Large intestine (tissue), 3 donors: Measurements from ENCODE around the gene POLN. TPM values are rescaled to one million over a fixed set of nuclear protein-coding genes. Genes with fewer than 3 reads are reported as not detected.

Experiments used
- DNase-seq, 2 donors: peaks; one replicate each; pipeline versions ENCODE4 v3.0.0 to v3.0.0-alpha.2; 2013
- H3K27ac ChIP-seq: one replicate; pipeline ENCODE4 v1.5.1; 2013; ENCODE audit warnings: low read length
- H3K27me3 ChIP-seq: 2 replicates; pipeline ENCODE4 v1.6.1; 2013; ENCODE audit warnings: low read length; ENCODE audit not compliant: control insufficient read depth, insufficient read depth
- H3K36me3 ChIP-seq: 2 replicates; pipeline ENCODE4 v1.6.1; 2013; ENCODE audit warnings: low read length; ENCODE audit not compliant: control insufficient read depth, insufficient read depth
- H3K4me1 ChIP-seq: one replicate; pipeline ENCODE4 v1.6.1; 2013; ENCODE audit warnings: low read length; ENCODE audit not compliant: control insufficient read depth, insufficient read depth
- H3K4me3 ChIP-seq: one replicate; pipeline ENCODE4 v1.5.1; 2013; ENCODE audit warnings: low read length
- H3K9me3 ChIP-seq: one replicate; pipeline ENCODE4 v1.6.1; 2013; ENCODE audit warnings: mild to moderate bottlenecking, low read depth, low read length, moderate library complexity; ENCODE audit not compliant: control insufficient read depth
- WGBS: methylation state at CpG from one replicate; pipeline ENCODE4 v1.1.5; 2013; ENCODE audit warnings: low lambda C conversion rate; ENCODE audit not compliant: insufficient coverage; 5-methylcytosine and 5-hydroxymethylcytosine counted together
- polyA plus RNA-seq: library from polyadenylated mRNA; unstranded; fragments of 120-200 nt; gene quantifications from one replicate; pipeline ENCODE4 v1.2.1, GENCODE V29; 2013

The POLN gene
- polyA plus RNA-seq, 1 donor = 2.3 TPM

GRCh38 chr4:2274320-2275043, 32.6 kb upstream of the POLN start:
- DNase-seq = no peak
- H3K36me3 ChIP-seq = peaks cover 2% of the 10 kb centered on the region
- H3K27me3 ChIP-seq = no peaks in the 10 kb centered on the region
- no peak overlapping the region for H3K27ac ChIP-seq
- peaks cover 6% of the 10 kb centered on the region for H3K9me3 ChIP-seq
- no CpG with 5 or more reads among the region's 21 CpGs for WGBS
- H3K4me1 ChIP-seq = peaks cover 4% of the 10 kb centered on the region
- no peak overlapping the region for H3K4me3 ChIP-seq

- H3K27me3 ChIP-seq = no peaks in the 10 kb centered on the region
- no peak overlapping the region for H3K4me3 ChIP-seq
- DNase-seq = peak in 1 of 2 donors; percentile 19
- H3K36me3 ChIP-seq = peaks cover 2% of the 10 kb centered on the region
- no CpG with 5 or more reads among the region's 24 CpGs for WGBS
- peaks cover 4% of the 10 kb centered on the region for H3K4me1 ChIP-seq
- no peak overlapping the region for H3K27ac ChIP-seq
- peaks cover 6% of the 10 kb centered on the region for H3K9me3 ChIP-seq
Measured at GRCh38 chr4:2273657-2274319, 31.9 kb upstream of the POLN start.

- no peaks in the 10 kb centered on the region for H3K27me3 ChIP-seq
- H3K4me3 ChIP-seq = no peak overlapping the region
- peaks cover 2% of the 10 kb centered on the region for H3K36me3 ChIP-seq
- H3K4me1 ChIP-seq = peaks cover 4% of the 10 kb centered on the region
- peaks cover 6% of the 10 kb centered on the region for H3K9me3 ChIP-seq
- H3K27ac ChIP-seq = no peak overlapping the region
- no peak for DNase-seq
- no CpG with 5 or more reads among the region's 15 CpGs for WGBS
Measured at GRCh38 chr4:2273221-2273620, 31.3 kb upstream of the POLN start.

- Histone ChIP-seq H3K9me3 (peaks cover 6% of the 10 kb centered on the region), H3K36me3 (peaks cover 2% of the 10 kb centered on the region), H3K4me1 (peaks cover 4% of the 10 kb centered on the region), H3K27me3 (no peaks in the 10 kb centered on the region), H3K4me3 (no peak overlapping the region), H3K27ac (no peak overlapping the region)
- DNase-seq = no peak
- WGBS = no CpG with 5 or more reads among the region's 6 CpGs
Measured at GRCh38 chr4:2272828-2273120, 30.9 kb upstream of the POLN start.

GRCh38 chr4:2272026-2272827, 30.3 kb upstream of the POLN start:
- Histone ChIP-seq H3K36me3 (peaks cover 2% of the 10 kb centered on the region), H3K27me3 (no peaks in the 10 kb centered on the region), H3K9me3 (peaks cover 6% of the 10 kb centered on the region), H3K4me3 (no peak overlapping the region), H3K4me1 (peaks cover 4% of the 10 kb centered on the region), H3K27ac (no peak overlapping the region)
- no peak for DNase-seq
- no CpG with 5 or more reads among the region's 25 CpGs for WGBS

- no peak overlapping the region for H3K4me3 ChIP-seq
- peaks cover 4% of the 10 kb centered on the region for H3K4me1 ChIP-seq
- peaks cover 2% of the 10 kb centered on the region for H3K36me3 ChIP-seq
- H3K27me3 ChIP-seq = no peaks in the 10 kb centered on the region
- peaks cover 6% of the 10 kb centered on the region for H3K9me3 ChIP-seq
- DNase-seq = no peak
- WGBS = no CpG with 5 or more reads among the region's 27 CpGs
- H3K27ac ChIP-seq = no peak overlapping the region
Measured at GRCh38 chr4:2271279-2272025, 29.5 kb upstream of the POLN start.

- no peak for DNase-seq
- Histone ChIP-seq H3K4me3 (no peak overlapping the region), H3K27ac (no peak overlapping the region), H3K27me3 (no peaks in the 10 kb centered on the region), H3K4me1 (peaks cover 4% of the 10 kb centered on the region), H3K36me3 (peaks cover 2% of the 10 kb centered on the region), H3K9me3 (peaks cover under 1% of the 10 kb centered on the region)
- no CpG with 5 or more reads among the region's 34 CpGs for WGBS
Measured at GRCh38 chr4:2270341-2271165, 28.6 kb upstream of the POLN start.

GRCh38 chr4:2269618-2270163, 27.8 kb upstream of the POLN start:
- H3K27ac ChIP-seq = no peak overlapping the region
- H3K4me1 ChIP-seq = peaks cover 4% of the 10 kb centered on the region
- DNase-seq = no peak
- H3K9me3 ChIP-seq = no peaks in the 10 kb centered on the region
- no peaks in the 10 kb centered on the region for H3K27me3 ChIP-seq
- 60% methylated on average over 1 of the region's 12 CpGs for WGBS
- peaks cover 2% of the 10 kb centered on the region for H3K36me3 ChIP-seq
- H3K4me3 ChIP-seq = no peak overlapping the region

GRCh38 chr4:2269206-2269531, 27.2 kb upstream of the POLN start:
- no peaks in the 10 kb centered on the region for H3K27me3 ChIP-seq
- H3K27ac ChIP-seq = no peak overlapping the region
- no peak overlapping the region for H3K4me3 ChIP-seq
- peaks cover 2% of the 10 kb centered on the region for H3K36me3 ChIP-seq
- no peak for DNase-seq
- no CpG with 5 or more reads among the region's 6 CpGs for WGBS
- H3K9me3 ChIP-seq = no peaks in the 10 kb centered on the region
- peaks cover 4% of the 10 kb centered on the region for H3K4me1 ChIP-seq
